Endodermal cell (in vitro differentiated cells): ENCODE measurements around the gene DNAJA4. TPM values are rescaled to one million over a fixed set of nuclear protein-coding genes. Genes with fewer than 3 reads are reported as not detected.

Source experiments
- DNase-seq: peaks from one replicate; pipeline ENCODE4 v3.0.0-alpha.2; 2017
- H3K27ac ChIP-seq: 2 replicates; pipeline ENCODE4 v1.5.1; 2013; ENCODE audit warnings: mild to moderate bottlenecking, low read depth, low read length, moderate library complexity
- H3K27me3 ChIP-seq: 2 replicates; pipeline ENCODE4 v1.6.1; 2013; ENCODE audit warnings: mild to moderate bottlenecking, low read length, moderate library complexity; ENCODE audit not compliant: insufficient read depth, control insufficient read depth, poor library complexity, severe bottlenecking
- H3K36me3 ChIP-seq: 2 replicates; pipeline ENCODE4 v1.7.0; 2013; ENCODE audit warnings: mild to moderate bottlenecking, low read length, moderate library complexity; ENCODE audit not compliant: control insufficient read depth, insufficient read depth
- H3K4me1 ChIP-seq: one replicate; pipeline ENCODE4 v1.7.0; 2013; ENCODE audit warnings: low read length; ENCODE audit not compliant: control insufficient read depth, insufficient read depth
- H3K4me3 ChIP-seq: 2 replicates; pipeline ENCODE4 v1.5.1; 2013; ENCODE audit warnings: mild to moderate bottlenecking, low read length, moderate library complexity
- H3K9ac ChIP-seq: 2 replicates; pipeline ENCODE4 v1.6.1; 2013; ENCODE audit warnings: mild to moderate bottlenecking, low read length, moderate library complexity; ENCODE audit not compliant: poor library complexity, severe bottlenecking; ENCODE audit errors: extremely low read depth
- H3K9me3 ChIP-seq: 2 replicates; pipeline ENCODE4 v1.6.1; 2013; ENCODE audit warnings: mild to moderate bottlenecking, low read length, moderate library complexity; ENCODE audit not compliant: control insufficient read depth
- H3K27ac Mint-ChIP-seq: 2 replicates; pipeline ENCODE4 v1.8.0; 2020; ENCODE audit warnings: mixed read lengths
- H3K27me3 Mint-ChIP-seq: 2 replicates; pipeline ENCODE4 v1.8.0; 2021; ENCODE audit warnings: mild to moderate bottlenecking, mixed read lengths; ENCODE audit not compliant: insufficient read depth
- H3K36me3 Mint-ChIP-seq: 2 replicates; pipeline ENCODE4 v1.8.0; 2020; ENCODE audit warnings: low read depth, mixed read lengths
- H3K4me1 Mint-ChIP-seq: 2 replicates; pipeline ENCODE4 v1.8.0; 2020; ENCODE audit warnings: mixed read lengths
- H3K4me3 Mint-ChIP-seq: 2 replicates; pipeline ENCODE4 v1.8.0; 2020; ENCODE audit warnings: mild to moderate bottlenecking, moderate library complexity, mixed read lengths
- H3K9me3 Mint-ChIP-seq: 2 replicates; pipeline ENCODE4 v1.8.0; 2020; ENCODE audit warnings: mild to moderate bottlenecking, mixed read lengths
- CTCF ChIP-seq: fragments of 200-600 bp; sonication (generic); conservative IDR thresholded peaks from 2 replicates; pipeline ENCODE4 v1.5.0; 2021; ENCODE audit warnings: antibody characterized with exemption, mild to moderate bottlenecking
- WGBS, 2 experiments: methylation state at CpG; one replicate each; pipeline versions ENCODE4 v1.1.5 to v1.1.7; 2013; ENCODE audit warnings: missing lambda C conversion rate in 2 of 2, mixed read lengths in 1 of 2; ENCODE audit not compliant: insufficient coverage in 1 of 2, insufficient read length in 1 of 2; 5-methylcytosine and 5-hydroxymethylcytosine counted together
- total RNA-seq, 2 donors: library from RNA; stranded (reverse); fragmentation: NEBNext Ultra II Directional in 1 of 2; extraction: Animal tissue kit (Norgen Biotek cat#: 25700) in 1 of 2; gene quantifications; 2 replicates in 1 of 2; 3 replicates in 1 of 2; pipeline ENCODE4 v1.2.1, GENCODE V29; 2021

The DNAJA4 gene
- total RNA-seq, 2 donors from 2014 or later: 4.9 to 18.5 TPM

DNA sequence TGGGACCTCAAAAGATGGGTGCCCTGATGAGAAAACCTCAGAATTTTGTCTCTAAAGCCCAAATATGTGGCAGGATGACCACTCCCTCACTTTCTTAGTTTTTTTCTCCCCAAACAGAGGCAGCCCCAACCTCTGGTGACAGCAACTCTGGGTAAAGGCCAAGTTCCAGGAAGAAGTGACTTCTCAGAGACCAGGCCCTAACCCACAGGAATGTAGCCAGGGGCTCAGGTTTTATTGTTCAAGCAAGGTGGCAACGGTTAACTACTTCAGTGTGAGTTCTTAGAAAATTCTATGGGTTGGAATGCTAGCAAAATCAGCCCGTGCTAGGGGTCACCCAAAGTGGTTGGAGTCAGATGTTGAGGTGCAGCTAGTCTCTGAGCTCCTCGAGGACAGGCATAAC lies 5.1 kb upstream of the DNAJA4 start:
- no peak overlapping the region for H3K27ac ChIP-seq
- H3K9me3 Mint-ChIP-seq: no peaks in the 10 kb centered on the region

GRCh38 chr15:78260489-78260888 lies 3.9 kb upstream of the DNAJA4 start:
- H3K36me3 ChIP-seq: no peaks in the 10 kb centered on the region
- Mint-ChIP-seq H3K27me3 (peaks cover 7% of the 10 kb centered on the region), H3K27ac (no peak overlapping the region), H3K36me3 (no peaks in the 10 kb centered on the region), H3K4me3 (no peak overlapping the region), H3K9me3 (no peaks in the 10 kb centered on the region), H3K4me1 (peaks cover 2% of the 10 kb centered on the region)
- H3K4me1 ChIP-seq: no peaks in the 10 kb centered on the region
- H3K27me3 ChIP-seq: peaks cover 8% of the 10 kb centered on the region
- H3K27ac ChIP-seq: no peak overlapping the region
- no peaks in the 10 kb centered on the region for H3K9me3 ChIP-seq
- no peak for TF ChIP-seq CTCF
- WGBS, 2 experiments: 33 to 85% methylated on average over 1 to 2 of the region's 2 CpGs
- H3K9ac ChIP-seq: no peak overlapping the region
- H3K4me3 ChIP-seq: no peak overlapping the region
- no peak for DNase-seq

More for the DNA sequence above, 5.1 kb upstream of the DNAJA4 start:
- Mint-ChIP-seq H3K4me1 (no peaks in the 10 kb centered on the region), H3K27ac (no peak overlapping the region), H3K27me3 (peaks cover 3% of the 10 kb centered on the region), H3K36me3 (no peaks in the 10 kb centered on the region), H3K4me3 (no peak overlapping the region)
- 88 to 89% methylated on average over 2 to 3 of the region's 3 CpGs for WGBS, 2 experiments
- Histone ChIP-seq H3K9me3 (no peaks in the 10 kb centered on the region), H3K4me3 (no peak overlapping the region), H3K9ac (no peak overlapping the region), H3K4me1 (no peaks in the 10 kb centered on the region), H3K36me3 (no peaks in the 10 kb centered on the region), H3K27me3 (no peaks in the 10 kb centered on the region)
- DNase-seq: no peak
- no peak for TF ChIP-seq CTCF

GRCh38 chr15:78261062-78261461 lies 3.3 kb upstream of the DNAJA4 start:
- H3K36me3 ChIP-seq: no peaks in the 10 kb centered on the region
- H3K9ac ChIP-seq: no peak overlapping the region
- H3K4me1 ChIP-seq: no peaks in the 10 kb centered on the region
- Mint-ChIP-seq H3K4me1 (peaks cover 2% of the 10 kb centered on the region), H3K4me3 (no peak overlapping the region), H3K27ac (no peak overlapping the region), H3K36me3 (no peaks in the 10 kb centered on the region), H3K27me3 (peaks cover 7% of the 10 kb centered on the region), H3K9me3 (no peaks in the 10 kb centered on the region)
- no peaks in the 10 kb centered on the region for H3K9me3 ChIP-seq
- H3K27me3 ChIP-seq: peaks cover 12% of the 10 kb centered on the region
- 79 to 90% methylated on average over 3 of the region's 3 CpGs for WGBS, 2 experiments
- TF ChIP-seq CTCF: no peak
- no peak overlapping the region for H3K27ac ChIP-seq
- no peak overlapping the region for H3K4me3 ChIP-seq
- no peak for DNase-seq
